Epithelial cell of proximal tubule (primary cell): ENCODE results near the gene CCHCR1. TPM values are rescaled to one million over a fixed set of nuclear protein-coding genes. Genes with fewer than 3 reads are reported as not detected.
"Not testable (repeated sequence)": the region's sequence is repeated elsewhere in the genome, so short reads cannot be mapped to it uniquely, and the experiment has no call there.

Experiments
- DNase-seq: peaks from one replicate; pipeline ENCODE4 v3.0.0-alpha.2; 2011; ENCODE audit warnings: low read depth
- H3K4me3 ChIP-seq: 2 replicates; pipeline ENCODE4 v1.5.1; 2011; ENCODE audit warnings: low read depth, mild to moderate bottlenecking, low read length
- total RNA-seq: library from RNA; depleted of rRNA; stranded (reverse); fragments of >200 nt; gene quantifications from 2 replicates; pipeline ENCODE4 v1.2.3, GENCODE V29; 2015
- TF ChIP-seq, protein P1 (sequence below): conservative IDR thresholded peaks from 2 replicates; pipeline ENCODE4 v1.5.1; 2012; ENCODE audit warnings: low read depth, mild to moderate bottlenecking, low read length

Gene CCHCR1
- total RNA-seq, 1 donor from 2014 or later: 23.2 TPM

DNA sequence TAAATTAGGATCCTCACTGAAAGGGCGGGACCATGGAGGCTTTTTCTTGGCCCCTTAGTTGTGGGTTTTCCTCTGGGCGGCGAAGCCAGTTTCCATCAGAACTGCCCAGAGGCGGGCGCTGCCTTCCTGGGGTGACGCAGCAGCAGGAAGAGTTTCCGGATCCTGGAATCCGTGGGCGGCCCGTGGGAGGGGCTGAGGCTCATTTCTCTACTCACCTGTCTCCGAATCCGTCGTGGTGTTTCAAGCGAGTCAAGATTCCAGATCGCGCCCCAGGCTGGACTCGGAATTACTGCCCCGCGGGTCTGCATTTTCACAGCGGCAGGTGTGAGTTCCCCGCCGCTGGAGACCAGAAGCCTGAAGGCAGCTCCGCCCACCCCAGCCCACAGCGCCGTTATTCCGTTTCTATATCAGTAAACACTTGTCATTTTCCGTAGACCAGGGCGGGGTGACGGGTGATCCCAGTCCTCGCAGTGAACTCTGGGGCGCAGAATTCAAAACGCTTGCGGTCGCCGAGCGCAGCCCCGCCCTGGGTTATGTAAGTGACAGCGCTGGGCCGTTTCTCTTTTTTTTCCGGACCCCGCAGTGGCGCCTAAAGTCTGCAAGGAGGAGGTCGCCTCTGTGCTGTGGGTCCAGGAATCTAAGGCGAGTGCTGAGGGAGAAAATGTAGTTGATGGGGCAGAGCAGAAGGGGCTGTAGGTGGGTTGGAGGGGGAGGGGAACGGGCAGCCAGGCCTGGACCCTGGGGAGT lies 40.1 kb upstream of the CCHCR1 start:
- TF ChIP-seq, protein P1, sequence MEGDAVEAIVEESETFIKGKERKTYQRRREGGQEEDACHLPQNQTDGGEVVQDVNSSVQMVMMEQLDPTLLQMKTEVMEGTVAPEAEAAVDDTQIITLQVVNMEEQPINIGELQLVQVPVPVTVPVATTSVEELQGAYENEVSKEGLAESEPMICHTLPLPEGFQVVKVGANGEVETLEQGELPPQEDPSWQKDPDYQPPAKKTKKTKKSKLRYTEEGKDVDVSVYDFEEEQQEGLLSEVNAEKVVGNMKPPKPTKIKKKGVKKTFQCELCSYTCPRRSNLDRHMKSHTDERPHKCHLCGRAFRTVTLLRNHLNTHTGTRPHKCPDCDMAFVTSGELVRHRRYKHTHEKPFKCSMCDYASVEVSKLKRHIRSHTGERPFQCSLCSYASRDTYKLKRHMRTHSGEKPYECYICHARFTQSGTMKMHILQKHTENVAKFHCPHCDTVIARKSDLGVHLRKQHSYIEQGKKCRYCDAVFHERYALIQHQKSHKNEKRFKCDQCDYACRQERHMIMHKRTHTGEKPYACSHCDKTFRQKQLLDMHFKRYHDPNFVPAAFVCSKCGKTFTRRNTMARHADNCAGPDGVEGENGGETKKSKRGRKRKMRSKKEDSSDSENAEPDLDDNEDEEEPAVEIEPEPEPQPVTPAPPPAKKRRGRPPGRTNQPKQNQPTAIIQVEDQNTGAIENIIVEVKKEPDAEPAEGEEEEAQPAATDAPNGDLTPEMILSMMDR: peak; percentile 12
- DNase-seq: no peak
- H3K4me3 ChIP-seq: peak overlapping the region; percentile 81

DNA sequence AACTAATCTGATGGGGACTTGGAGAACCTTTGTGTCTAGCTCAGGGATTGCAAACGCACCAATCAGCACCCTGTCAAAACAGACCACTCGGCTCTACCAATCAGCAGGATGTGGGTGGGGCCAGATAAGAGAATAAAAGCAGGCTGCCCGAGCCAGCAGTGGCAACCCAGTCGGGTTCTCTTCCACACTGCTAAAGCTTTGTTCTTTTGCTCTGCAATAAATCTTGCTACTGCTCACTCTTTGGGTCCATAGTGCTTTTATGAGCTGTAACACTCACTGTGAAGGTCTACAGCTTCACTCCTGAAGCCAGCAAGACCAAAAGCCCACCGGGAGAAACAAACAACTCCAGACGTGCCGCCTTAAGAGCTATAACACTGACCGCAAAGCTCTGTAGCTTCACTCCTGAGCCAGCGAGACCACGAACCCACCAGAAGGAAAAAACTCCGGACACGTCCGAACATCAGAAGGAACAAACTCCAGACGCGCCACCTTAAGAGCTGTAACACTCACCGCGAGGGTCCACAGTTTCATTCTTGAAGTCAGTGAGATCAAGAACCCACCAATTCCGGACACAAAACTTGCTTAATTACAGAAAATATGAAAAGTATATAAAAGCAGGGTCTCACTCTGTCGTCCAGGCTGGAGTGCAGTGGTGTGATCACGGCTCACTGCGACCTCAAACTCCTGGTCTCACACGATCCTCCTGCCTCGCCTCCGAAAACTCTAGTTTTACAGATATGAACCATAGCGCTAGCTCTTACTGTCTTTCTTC lies 38.8 kb upstream of the CCHCR1 start:
- not testable (repeated sequence) for DNase-seq, H3K4me3 ChIP-seq

DNA sequence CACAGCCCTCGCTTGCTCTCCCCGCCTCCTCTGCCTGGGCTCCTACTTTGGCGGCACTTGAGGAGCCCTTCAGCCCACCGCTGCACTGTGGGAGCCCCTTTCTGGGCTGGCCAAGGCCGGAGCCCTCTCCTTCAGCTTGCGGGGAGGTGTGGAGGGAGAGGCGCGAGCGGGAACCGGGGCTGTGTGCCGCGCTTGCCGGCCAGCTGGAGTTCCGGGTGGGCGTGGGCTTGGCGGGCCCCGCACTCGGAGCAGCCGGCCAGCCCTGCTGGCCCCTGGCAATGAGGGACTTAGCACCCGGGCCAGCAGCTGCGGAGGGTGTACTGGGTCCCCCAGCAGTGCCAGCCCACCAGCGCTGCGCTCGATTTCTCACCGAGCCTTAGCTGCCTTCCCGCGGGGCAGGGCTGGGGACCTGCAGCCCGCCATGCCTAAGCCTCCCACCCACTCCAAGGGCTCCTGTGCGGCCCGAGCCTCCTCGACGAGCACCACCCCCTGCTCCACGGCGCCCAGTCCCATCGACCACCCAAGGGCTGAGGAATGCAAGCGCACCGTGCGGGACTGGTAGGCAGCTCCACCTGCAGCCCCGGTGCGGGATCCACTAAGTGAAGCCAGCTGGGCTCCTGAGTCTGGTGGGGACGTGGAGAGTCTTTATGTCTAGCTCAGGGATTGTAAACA lies 37.8 kb upstream of the CCHCR1 start:
- H3K4me3 ChIP-seq, DNase-seq: not testable (repeated sequence)

DNA sequence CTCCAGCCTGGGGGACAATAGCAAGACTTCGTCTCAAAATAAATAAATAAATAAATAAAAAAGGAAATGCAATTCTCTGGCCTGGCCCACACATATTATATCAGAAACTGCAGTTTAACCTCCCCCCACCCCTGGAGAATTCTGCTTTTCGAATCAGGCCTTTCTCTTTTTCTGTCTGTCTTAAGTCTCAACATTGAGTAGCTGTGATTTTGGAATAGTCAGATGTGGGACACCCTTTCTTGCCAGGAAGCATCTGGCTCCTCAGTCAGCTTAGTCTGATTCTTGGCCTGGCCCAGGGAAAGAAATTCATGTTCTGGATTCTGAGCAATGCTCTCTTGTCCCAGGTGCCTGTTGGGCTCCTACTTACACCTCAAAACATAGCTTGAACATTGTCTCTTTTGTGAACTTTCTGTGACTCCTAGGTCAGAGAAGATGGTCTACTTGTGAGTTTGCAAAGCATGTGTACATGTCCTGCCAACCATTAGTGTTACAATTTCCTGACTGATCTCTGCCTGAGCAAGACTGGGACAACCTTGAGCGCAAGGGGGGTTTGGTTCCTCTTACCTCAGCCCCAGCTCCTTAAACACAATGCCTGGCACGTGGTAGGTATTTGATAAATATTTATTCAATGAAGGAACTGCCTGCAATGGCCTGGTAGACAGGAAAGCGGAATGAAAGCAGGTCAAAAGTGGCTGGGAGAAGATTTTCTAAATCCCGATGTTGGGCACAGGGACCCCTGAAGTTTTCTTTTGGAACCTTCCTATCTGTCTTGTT lies 36.6 kb upstream of the CCHCR1 start:
- H3K4me3 ChIP-seq: no peak overlapping the region
- TF ChIP-seq, protein P1: no peak
- no peak for DNase-seq

DNA sequence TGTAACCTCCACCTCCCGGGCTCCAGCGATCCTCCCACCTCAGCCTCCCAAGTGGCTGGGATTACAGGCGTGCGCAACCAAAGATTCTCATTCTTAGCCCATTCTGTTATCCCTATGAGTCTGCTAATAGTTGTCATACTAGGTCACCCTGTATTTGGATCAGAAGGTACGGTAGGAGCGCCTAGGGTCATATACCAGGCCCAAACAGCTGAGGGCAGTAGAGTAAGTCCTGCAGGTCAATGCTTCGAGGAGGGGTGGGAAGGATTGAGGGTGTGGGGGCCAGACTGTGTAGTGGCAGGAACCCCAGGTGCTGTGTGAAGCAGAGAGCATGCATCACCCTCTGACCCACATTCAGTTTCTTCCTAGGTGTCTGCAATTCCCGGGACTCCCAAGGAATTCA lies 35.6 kb upstream of the CCHCR1 start:
- DNase-seq: no peak
- no peak overlapping the region for H3K4me3 ChIP-seq
- TF ChIP-seq, protein P1: peak; percentile 40

DNA sequence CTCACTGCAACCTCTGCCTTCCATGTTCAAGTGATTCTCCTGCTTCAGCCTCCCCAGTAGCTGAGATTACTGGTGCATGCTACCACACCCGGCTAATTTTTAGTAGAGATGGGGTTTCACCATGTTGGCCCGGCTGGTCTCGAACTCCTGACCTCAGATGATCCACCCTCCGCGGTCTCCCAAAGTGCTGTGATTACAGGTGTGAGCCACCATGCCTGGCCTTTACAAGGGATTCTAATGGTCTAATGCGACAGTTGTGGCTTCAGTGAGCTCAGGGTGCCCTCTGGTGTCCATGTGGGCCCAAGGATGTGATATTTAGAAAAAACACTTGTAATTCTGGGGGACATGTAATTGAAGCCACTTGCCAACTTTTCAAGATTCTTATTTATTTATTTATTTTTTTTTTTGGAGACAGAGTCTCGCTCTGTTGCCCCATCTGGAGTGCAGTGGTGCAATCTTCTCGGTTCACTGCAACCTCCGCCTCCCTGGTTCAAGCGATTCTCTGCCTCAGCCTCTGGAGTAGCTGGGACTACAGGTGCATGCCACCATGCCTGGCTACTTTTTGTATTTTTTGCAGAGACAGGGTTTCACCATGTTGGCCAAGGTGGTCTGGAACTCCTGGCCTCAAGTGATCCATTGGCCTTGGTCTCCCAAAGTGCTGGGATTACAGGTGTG lies 35.0 kb upstream of the CCHCR1 start:
- H3K4me3 ChIP-seq: not testable (repeated sequence)
- TF ChIP-seq, protein P1: peak; percentile 76

DNA sequence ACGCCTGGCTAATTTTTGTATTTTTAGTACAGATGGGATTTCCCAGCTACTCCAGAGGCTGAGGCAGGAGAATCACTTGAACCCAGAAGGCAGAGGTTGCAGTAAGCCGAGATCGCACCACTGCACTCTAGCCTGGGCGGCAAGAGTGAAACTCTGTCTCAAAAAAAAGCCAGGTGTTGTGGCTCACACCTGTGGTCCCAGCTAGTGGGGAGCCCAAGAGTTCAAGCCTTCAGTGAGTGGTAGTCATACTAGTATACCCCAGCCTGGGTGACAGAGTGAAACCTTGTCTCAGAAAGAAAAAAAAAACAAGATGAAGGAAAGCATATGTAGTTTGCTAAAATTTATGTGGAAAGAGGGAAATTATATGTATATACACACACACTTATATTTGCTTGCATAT lies 32.9 kb upstream of the CCHCR1 start:
- no peak for DNase-seq
- TF ChIP-seq, protein P1: no peak
- no peak overlapping the region for H3K4me3 ChIP-seq

More for the DNA sequence above, 35.0 kb upstream of the CCHCR1 start:
- DNase-seq: not testable (repeated sequence)

DNA sequence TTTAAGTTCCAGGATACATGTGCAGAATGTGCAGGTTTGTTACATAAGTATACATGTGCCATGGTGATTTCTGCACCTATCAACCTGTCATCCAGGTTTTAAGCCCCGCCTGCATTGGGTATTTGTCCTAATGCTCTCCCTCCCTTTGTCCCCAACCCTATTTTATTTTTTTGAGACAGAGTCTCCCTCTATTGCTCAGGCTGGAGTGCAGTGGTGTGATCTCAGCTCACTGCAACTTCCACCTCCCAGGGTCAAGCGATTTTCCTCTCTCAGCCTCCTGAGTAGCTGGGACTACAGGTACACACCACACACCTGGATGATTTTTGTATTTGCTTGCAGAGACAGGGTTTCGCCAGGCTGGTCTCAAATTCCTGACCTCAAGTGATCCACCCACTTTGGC lies 31.6 kb upstream of the CCHCR1 start:
- DNase-seq, H3K4me3 ChIP-seq: not testable (repeated sequence)
